Measurements from ENCODE around the gene OOSP1.
"Not testable (repeated sequence)": the region's sequence is repeated elsewhere in the genome, so short reads cannot be mapped to it uniquely, and the experiment has no call there.

OOSP1 gene

DNA sequence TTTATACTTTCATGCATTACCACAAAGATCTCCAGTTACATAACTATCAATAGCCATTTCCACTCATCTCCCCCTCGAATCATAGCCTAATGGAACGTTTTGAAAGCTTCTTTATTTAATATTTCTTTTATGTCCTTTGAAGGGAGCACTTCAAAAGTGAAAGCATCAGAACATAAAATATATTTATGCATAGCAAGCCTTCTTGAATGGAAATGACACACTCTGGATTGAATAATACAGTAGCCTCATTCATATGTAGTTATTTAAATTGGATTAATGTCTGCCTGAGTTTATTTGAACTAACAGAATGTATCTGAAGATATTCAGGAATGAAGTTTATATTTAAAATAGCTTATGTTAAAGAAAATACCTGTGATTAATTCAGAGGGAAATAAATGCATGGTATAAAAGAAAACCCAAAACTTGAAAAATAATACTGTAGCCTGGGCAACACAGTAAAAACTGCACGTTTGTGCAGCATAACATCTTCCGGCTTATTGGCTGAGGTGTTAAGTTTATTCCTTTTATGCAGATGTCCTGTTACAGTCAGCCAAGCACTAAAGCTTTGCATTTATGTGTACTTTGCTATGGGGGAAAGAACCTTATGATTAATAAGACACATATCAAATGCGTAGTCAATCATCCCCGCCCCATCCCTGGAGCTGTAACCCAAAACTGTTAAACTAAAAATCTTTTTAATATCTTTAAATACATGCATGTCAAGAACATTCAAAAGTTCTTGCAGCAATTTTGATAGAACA lies 37.7 kb upstream of the OOSP1 start:
- H3K4me3 ChIP-seq (ENCODE audit: low read depth, low read length) = no peak overlapping the region
- in situ Hi-C loops (cut with HindIII; ENCODE audit: low sequenced_read_pairs) = no loop called here
- TF ChIP-seq, protein P1, sequence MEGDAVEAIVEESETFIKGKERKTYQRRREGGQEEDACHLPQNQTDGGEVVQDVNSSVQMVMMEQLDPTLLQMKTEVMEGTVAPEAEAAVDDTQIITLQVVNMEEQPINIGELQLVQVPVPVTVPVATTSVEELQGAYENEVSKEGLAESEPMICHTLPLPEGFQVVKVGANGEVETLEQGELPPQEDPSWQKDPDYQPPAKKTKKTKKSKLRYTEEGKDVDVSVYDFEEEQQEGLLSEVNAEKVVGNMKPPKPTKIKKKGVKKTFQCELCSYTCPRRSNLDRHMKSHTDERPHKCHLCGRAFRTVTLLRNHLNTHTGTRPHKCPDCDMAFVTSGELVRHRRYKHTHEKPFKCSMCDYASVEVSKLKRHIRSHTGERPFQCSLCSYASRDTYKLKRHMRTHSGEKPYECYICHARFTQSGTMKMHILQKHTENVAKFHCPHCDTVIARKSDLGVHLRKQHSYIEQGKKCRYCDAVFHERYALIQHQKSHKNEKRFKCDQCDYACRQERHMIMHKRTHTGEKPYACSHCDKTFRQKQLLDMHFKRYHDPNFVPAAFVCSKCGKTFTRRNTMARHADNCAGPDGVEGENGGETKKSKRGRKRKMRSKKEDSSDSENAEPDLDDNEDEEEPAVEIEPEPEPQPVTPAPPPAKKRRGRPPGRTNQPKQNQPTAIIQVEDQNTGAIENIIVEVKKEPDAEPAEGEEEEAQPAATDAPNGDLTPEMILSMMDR (IDR thresholded peaks at IDR 0.05; ENCODE audit: low read depth, low read length, missing control alignments) = no peak
- no peak for DNase-seq (ENCODE audit: low read depth)

DNA sequence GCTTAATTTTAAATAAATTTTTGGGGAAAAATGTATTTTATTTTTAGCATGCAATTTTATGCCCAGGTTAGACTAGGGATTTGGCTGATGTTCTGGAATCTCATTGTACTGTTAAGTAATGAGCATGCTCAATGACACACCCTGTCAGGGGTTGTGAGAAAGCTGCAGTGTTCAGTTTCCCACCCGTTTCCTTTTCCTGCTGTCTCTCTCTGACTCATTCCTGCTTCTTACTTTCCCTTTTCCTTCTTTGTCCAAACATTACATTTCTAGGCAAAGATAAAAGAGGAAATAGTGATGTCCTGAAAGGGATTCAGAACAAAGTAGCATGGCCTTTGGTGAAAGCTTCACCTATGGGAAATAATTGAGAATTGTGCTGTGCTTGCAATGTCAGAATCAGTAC lies 36.9 kb upstream of the OOSP1 start:
- in situ Hi-C loops (cut with HindIII; ENCODE audit: low sequenced_read_pairs) = no loop called here
- H3K4me3 ChIP-seq (ENCODE audit: low read depth, low read length) = no peak overlapping the region
- DNase-seq (ENCODE audit: low read depth) = peak; percentile 4
- TF ChIP-seq, protein P1 (IDR thresholded peaks at IDR 0.05; ENCODE audit: low read depth, low read length, missing control alignments) = no peak

DNA sequence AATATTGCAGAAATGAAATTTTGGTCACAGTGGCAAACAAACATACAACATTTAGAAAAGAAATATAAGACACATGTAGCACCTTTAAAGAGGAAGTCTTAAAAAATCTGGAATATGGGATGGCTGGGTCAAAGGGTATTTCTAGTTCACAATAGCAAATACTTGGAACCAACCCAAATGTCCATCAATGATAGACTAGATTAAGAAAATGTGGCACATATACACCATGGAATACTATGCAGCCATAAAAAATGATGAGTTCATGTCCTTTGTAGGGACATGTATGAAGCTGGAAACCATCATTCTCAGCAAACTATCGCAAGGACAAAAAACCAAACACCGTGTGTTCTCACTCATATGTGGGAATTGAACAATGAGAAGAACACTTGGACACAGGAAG lies 34.7 kb upstream of the OOSP1 start:
- H3K4me3 ChIP-seq (ENCODE audit: low read depth, low read length); DNase-seq (ENCODE audit: low read depth); in situ Hi-C loops (cut with HindIII; ENCODE audit: low sequenced_read_pairs): not testable (repeated sequence)

DNA sequence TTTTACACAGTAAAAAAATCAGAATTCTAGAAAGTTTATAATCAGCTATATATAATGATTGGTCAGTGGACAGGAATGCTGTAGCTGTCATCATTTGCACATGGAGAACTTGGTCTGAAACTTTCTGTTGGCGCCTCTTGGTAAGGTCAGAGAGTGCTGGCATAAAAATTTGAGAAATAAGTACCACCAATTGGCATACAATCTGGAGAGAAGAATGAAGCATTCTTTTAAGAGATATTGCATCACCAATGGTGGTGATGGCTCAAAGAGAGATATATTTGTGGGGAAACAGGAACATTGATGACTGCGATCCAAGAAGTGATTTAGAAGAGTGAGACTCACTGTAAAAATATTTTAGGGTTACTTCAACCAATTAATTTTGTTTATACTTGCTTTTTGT lies 19.8 kb upstream of the OOSP1 start:
- no peak for DNase-seq (ENCODE audit: low read depth)

DNA sequence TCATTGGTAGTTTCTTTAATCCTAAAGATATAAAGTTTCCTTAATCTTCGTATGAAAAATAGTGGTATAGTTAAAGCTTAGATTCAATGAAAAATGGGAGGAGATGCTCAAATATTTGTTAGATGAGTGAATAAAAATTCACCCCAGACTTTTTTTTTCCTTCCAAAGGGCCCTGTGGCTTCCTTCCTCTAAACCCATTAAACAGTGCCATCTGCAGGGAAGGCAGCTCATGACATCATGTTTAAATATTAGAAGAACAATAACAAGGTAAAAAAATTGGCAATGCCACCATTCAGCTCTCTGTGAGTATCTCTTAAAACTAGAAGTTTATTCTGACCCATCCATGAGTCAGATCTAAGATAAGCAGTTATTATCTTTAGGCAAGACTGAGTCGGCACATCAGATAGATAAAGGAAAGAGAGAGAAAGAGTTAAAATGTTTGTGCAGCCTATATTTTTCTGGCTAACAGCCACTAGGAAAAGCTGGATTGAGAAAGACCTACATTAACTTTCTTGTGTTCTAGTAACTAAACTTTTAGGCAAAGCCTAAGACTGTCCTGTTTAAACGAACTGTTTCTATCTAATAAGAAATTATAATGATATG lies 19.1 kb upstream of the OOSP1 start:
- TF ChIP-seq, protein P1 (IDR thresholded peaks at IDR 0.05; ENCODE audit: low read depth, low read length, missing control alignments) = peak; percentile 24
- in situ Hi-C loops (cut with HindIII; ENCODE audit: low sequenced_read_pairs) = no loop called here
- peak; percentile 4 for DNase-seq (ENCODE audit: low read depth)
- no peak overlapping the region for H3K4me3 ChIP-seq (ENCODE audit: low read depth, low read length)

More for the DNA sequence above, 19.8 kb upstream of the OOSP1 start:
- no peak overlapping the region for H3K4me3 ChIP-seq (ENCODE audit: low read depth, low read length)
- TF ChIP-seq, protein P1 (IDR thresholded peaks at IDR 0.05; ENCODE audit: low read depth, low read length, missing control alignments) = no peak
- in situ Hi-C loops (cut with HindIII; ENCODE audit: low sequenced_read_pairs) = no loop called here

DNA sequence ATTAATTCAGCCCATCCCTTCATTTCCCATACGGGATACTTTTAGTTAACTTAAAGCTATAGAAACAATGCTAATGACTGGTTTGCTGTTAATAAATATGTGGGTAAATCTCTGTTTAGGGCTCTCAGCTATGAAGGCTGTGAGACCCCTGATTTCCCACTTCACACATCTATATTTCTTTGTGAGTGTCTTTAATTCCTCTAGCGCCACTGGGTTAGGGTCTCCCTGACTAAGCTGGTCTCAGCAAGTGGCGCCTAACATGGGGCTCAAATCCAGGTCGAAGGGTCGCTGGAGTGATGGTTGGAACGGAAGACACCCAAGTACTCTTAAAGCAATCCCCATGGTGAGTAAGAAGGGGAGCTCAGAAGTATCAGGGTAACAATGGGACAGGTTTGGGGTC lies 14.4 kb upstream of the OOSP1 start:
- no peak overlapping the region for H3K4me3 ChIP-seq (ENCODE audit: low read depth, low read length)
- no peak for DNase-seq (ENCODE audit: low read depth)
- TF ChIP-seq, protein P1 (IDR thresholded peaks at IDR 0.05; ENCODE audit: low read depth, low read length, missing control alignments) = no peak
- in situ Hi-C loops (cut with HindIII; ENCODE audit: low sequenced_read_pairs) = no loop called here

DNA sequence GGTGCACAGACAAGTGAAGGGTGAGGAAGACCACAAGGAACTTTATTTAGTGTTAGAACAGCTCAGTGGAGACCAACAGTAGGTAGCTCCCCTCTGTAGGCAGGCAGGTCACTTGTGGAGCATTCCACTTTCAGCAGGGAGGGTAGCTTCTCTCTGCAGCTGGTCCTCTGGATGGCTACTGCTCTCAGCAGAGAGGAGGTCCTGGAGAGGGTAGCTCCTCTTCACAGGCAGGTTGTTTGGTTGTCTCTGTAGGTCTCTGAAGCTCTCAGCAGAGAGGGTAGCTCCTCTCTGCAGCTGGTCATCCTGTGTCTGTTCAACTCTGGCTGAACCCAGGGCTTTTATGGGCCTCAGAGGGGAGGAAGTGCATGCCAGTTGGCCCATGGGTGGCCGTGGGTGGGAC lies 6.5 kb upstream of the OOSP1 start:
- DNase-seq (ENCODE audit: low read depth) = no peak
- in situ Hi-C loops (cut with HindIII; ENCODE audit: low sequenced_read_pairs) = no loop called here
- TF ChIP-seq, protein P1 (IDR thresholded peaks at IDR 0.05; ENCODE audit: low read depth, low read length, missing control alignments) = no peak
- no peak overlapping the region for H3K4me3 ChIP-seq (ENCODE audit: low read depth, low read length)
